K562 (cell line): ENCODE measurements around the gene RPH3AL. TPM values are rescaled to one million over a fixed set of nuclear protein-coding genes. Genes with fewer than 3 reads are reported as not detected.

Experiments
- ATAC-seq: fragments of 200-7000 bp; cut with Tn5 transposase; 3 replicates; pipeline ENCODE4 v1.9.1; 2020; ENCODE audit warnings: moderate library complexity
- BruUV-seq: library from RNA; stranded (reverse); fragments of 400-500 nt; replicated peaks from 2 replicates; lab custom pipeline; 2021; lab: Mats Ljungman, UMichigan
- CTCF ChIA-PET: fragments of 300-600 bp; formaldehyde crosslinking; extraction: SDS; loops from one replicate; lab custom pipeline; 2021; ENCODE audit warnings: low intra/inter-chr PET ratio; lab: Yijun Ruan, JAX
- POLR2A ChIA-PET: fragments of 300-600, 350-650 bp; sonication (Branson Sonifier 250); formaldehyde crosslinking; extraction: SDS; loops from one replicate; lab custom pipeline; 2021; ENCODE audit warnings: antibody characterized with exemption, inconsistent platforms; lab: Yijun Ruan, JAX
- DNase-seq, 4 experiments: peaks; one replicate each; pipeline versions ENCODE4 v3.0.0 to v3.0.0-alpha.2; 2011 to 2018; ENCODE audit warnings: low spot score in 3 of 4, mixed read lengths in 3 of 4; ENCODE audit errors: extremely low read depth in 1 of 4
- FAIRE-seq: peaks from 2 replicates; lab custom pipeline; 2011; peaks lifted over from hg19 to GRCh38; lab: Jason Lieb, UNC
- H2AFZ ChIP-seq: 2 replicates; pipeline ENCODE4 v1.6.0; 2011; ENCODE audit warnings: low read depth, low read length, control low read depth, inconsistent platforms
- H3K27ac ChIP-seq: fragments of 200-600 bp; 3 replicates; pipeline ENCODE4 v1.8.0; 2011; ENCODE audit warnings: low read depth, mild to moderate bottlenecking, control low read depth, inconsistent platforms, low read length, moderate library complexity, mixed read lengths; ENCODE audit errors: extremely low read depth
- H3K27me3 ChIP-seq, 2 experiments: fragments of 300-600 bp in 1 of 2; 2 replicates in 1 of 2; 3 replicates in 1 of 2; pipeline versions ENCODE4 v1.6.0 to v1.8.0; 2011; ENCODE audit warnings: inconsistent platforms in 2 of 2, low read length in 2 of 2, mild to moderate bottlenecking in 1 of 2, mixed read lengths in 1 of 2, moderate library complexity in 1 of 2; ENCODE audit not compliant: control insufficient read depth in 2 of 2, insufficient read depth in 2 of 2
- H3K36me3 ChIP-seq: fragments of 300-600 bp; 3 replicates; pipeline ENCODE4 v1.8.0; 2011; ENCODE audit warnings: mild to moderate bottlenecking, low read length, inconsistent platforms; ENCODE audit not compliant: control insufficient read depth, insufficient read depth
- H3K4me1 ChIP-seq, 2 experiments: fragments of 200-600 bp in 1 of 2; replicated peaks in 1 of 2; 2 replicates in 1 of 2; 3 replicates in 1 of 2; pipeline versions ENCODE4 v1.5.1 to v1.8.0; 2011; ENCODE audit warnings: inconsistent platforms in 2 of 2, low read length in 2 of 2, mild to moderate bottlenecking in 1 of 2, mixed read lengths in 1 of 2, moderate library complexity in 1 of 2; ENCODE audit not compliant: control insufficient read depth in 2 of 2, insufficient read depth in 2 of 2
- H3K4me2 ChIP-seq: 2 replicates; pipeline ENCODE4 v1.6.1; 2011; ENCODE audit warnings: low read length, control low read depth, inconsistent platforms, mixed read lengths; ENCODE audit not compliant: insufficient read depth
- H3K4me3 ChIP-seq: fragments of 200-600 bp; sonication (generic), shearing (Covaris generic); 2 replicates; pipeline ENCODE4 v1.5.1; 2016; ENCODE audit warnings: control low read depth, inconsistent platforms
- H3K79me2 ChIP-seq: fragments of 200-600 bp; 3 replicates; pipeline ENCODE4 v1.8.0; 2011; ENCODE audit warnings: low read length, inconsistent platforms; ENCODE audit not compliant: control insufficient read depth, insufficient read depth
- H3K9ac ChIP-seq, 2 experiments: 2 replicates each; pipeline versions ENCODE4 v1.6.0 to v1.6.1; 2011; ENCODE audit warnings: low read depth in 2 of 2, low read length in 2 of 2, control low read depth in 1 of 2, inconsistent platforms in 1 of 2, mild to moderate bottlenecking in 1 of 2, mixed read lengths in 1 of 2; ENCODE audit not compliant: insufficient read depth in 1 of 2
- H3K9me1 ChIP-seq: one replicate; pipeline ENCODE4 v1.6.0; 2011; ENCODE audit warnings: inconsistent platforms, mild to moderate bottlenecking, low read length, moderate library complexity; ENCODE audit not compliant: control insufficient read depth, insufficient read depth
- H3K9me3 ChIP-seq: replicated peaks from 2 replicates; pipeline ENCODE4 v1.5.1; 2011; ENCODE audit warnings: low read depth, low read length, inconsistent platforms; ENCODE audit not compliant: control insufficient read depth, insufficient read depth
- H4K20me1 ChIP-seq: replicated peaks from 2 replicates; pipeline ENCODE4 v1.6.1; 2011; ENCODE audit warnings: low read length, inconsistent platforms, mixed read lengths; ENCODE audit not compliant: control insufficient read depth, insufficient read depth
- BACH1 ChIP-seq: fragments of 200-800 bp; sonication (Bioruptor generic); IDR thresholded peaks from 2 replicates; pipeline ENCODE4 v1.6.1; 2016; ENCODE audit warnings: missing genetic modification characterization, missing compliant biosample characterization
- CREBBP ChIP-seq: IDR thresholded peaks from one replicate; pipeline ENCODE4 v1.6.1; 2012; ENCODE audit warnings: low read depth, mild to moderate bottlenecking, control low read depth, inconsistent platforms, low read length
- DMBX1 ChIP-seq: fragments of 250-450 bp; sonication (Bioruptor Pico); IDR thresholded peaks from 2 replicates; pipeline ENCODE4 v1.8.0; 2022; ENCODE audit warnings: inconsistent platforms, mild to moderate bottlenecking, moderate library complexity, borderline replicate concordance
- EWSR1 ChIP-seq: fragments of 450-650 bp; IDR thresholded peaks from 2 replicates; pipeline ENCODE4 v1.6.1; 2018; ENCODE audit warnings: borderline replicate concordance, mild to moderate bottlenecking, low read depth, moderate library complexity; ENCODE audit not compliant: partially characterized antibody
- HNRNPUL1 ChIP-seq: fragments of 200-400 bp; formaldehyde crosslinking; IDR thresholded peaks from 2 replicates; pipeline ENCODE4 v1.6.1; 2017; ENCODE audit warnings: low read length
- RBM22 ChIP-seq: fragments of 200-400 bp; formaldehyde crosslinking; IDR thresholded peaks from 2 replicates; pipeline ENCODE4 v1.6.1; 2018; ENCODE audit warnings: low read length, low read depth; ENCODE audit not compliant: poor library complexity, severe bottlenecking
- ZNF785 ChIP-seq: fragments of 250-450 bp; sonication (Bioruptor Pico); IDR thresholded peaks from 2 replicates; pipeline ENCODE4 v1.4.0; 2020; ENCODE audit warnings: mild to moderate bottlenecking
- WGBS: fragments of 100-300 bp; shearing (Covaris generic); methylation state at CpG from one replicate; pipeline ENCODE4 v1.1.6; 2016; ENCODE audit warnings: low coverage, mixed read lengths; ENCODE audit not compliant: insufficient coverage; ENCODE audit errors: missing lambda C conversion rate; 5-methylcytosine and 5-hydroxymethylcytosine counted together
- in situ Hi-C: fragments of 300-500 bp; cut with MboI; formaldehyde crosslinking; loops from 4 replicates; pipeline ENCODE4 v1.15.0; 2018; ENCODE audit warnings: inconsistent platforms, mixed read lengths
- intact Hi-C: fragments of 100-400 bp; cut with micrococcal nuclease; formaldehyde crosslinking; loops from 2 replicates; pipeline ENCODE4 v1.14.2; 2022
- polyA plus RNA-seq, 8 experiments: library from polyadenylated mRNA; depleted of rRNA in 4 of 8; stranded (reverse) in 5 of 8; unstranded in 3 of 8; fragments of >200 nt; fragmentation: Nextera tagmentation in 2 of 8; fragmentation: Illumina TruSeq in 1 of 8; extraction: Ambion mirVana in 2 of 8; extraction: Trizol in 1 of 8; gene quantifications; 2 replicates each; pipeline versions ENCODE4 v1.2.1 to v1.2.3, GENCODE V29; 2011 to 2014; ENCODE audit warnings: inconsistent platforms in 1 of 8, missing spikeins in 1 of 8
- total RNA-seq, 7 experiments: library from RNA; depleted of rRNA in 6 of 7; stranded (reverse); fragments of >200 nt in 6 of 7; fragmentation: Illumina TruSeq in 2 of 7; extraction: Trizol in 2 of 7; gene quantifications; 2 replicates each; pipeline versions ENCODE4 v1.2.1 to v1.2.3, GENCODE V29; 2011 to 2021; ENCODE audit warnings: low replicate concordance in 1 of 7
- TF ChIP-seq, protein P1 (sequence below): fragments of 250-450 bp; sonication (Bioruptor Pico); IDR thresholded peaks from 2 replicates; pipeline ENCODE4 v1.5.0; 2020; ENCODE audit warnings: mild to moderate bottlenecking, borderline replicate concordance

RPH3AL gene
- total and polyA plus RNA-seq, 9 of the 15 experiments (the other 6 are each of a cell fraction or from before 2014, with no cell fraction given), result 0.18 to 1.7 (median 0.39) TPM

GRCh38 chr17:263773-264172, 88.8 kb downstream of the RPH3AL start:
- DNase-seq, result no peak
- peaks cover 11 to 59% of the 10 kb centered on the region in 2 experiments; a peak in 3 of 5 replicates for H3K27me3 ChIP-seq
- in situ Hi-C loops (no loop called here), intact Hi-C loops (no loop called here)
- H3K4me1 ChIP-seq, result no peaks in the 10 kb centered on the region; a peak in 1 of 5 replicates
- no peak for ATAC-seq
- no peak for FAIRE-seq
- no peaks in the 10 kb centered on the region for H3K36me3 ChIP-seq
- no TSS peak for BruUV-seq
- 13% methylated on average over 24 of the region's 24 CpGs for WGBS
- no peaks in the 10 kb centered on the region for H4K20me1 ChIP-seq
- H2AFZ ChIP-seq, result no peak overlapping the region
- no peak overlapping the region for H3K4me2 ChIP-seq
- no peak overlapping the region for H3K27ac ChIP-seq
- ChIA-PET CTCF (no interaction called here), POLR2A (no interaction called here)
- H3K9me3 ChIP-seq, result no peaks in the 10 kb centered on the region
- TF ChIP-seq EWSR1 (no peak), DMBX1 (no peak), BACH1 (tag) (no peak), CREBBP (no peak)
- H3K9ac ChIP-seq, result no peak overlapping the region
- no peaks in the 10 kb centered on the region for H3K79me2 ChIP-seq
- H3K4me3 ChIP-seq, result no peak overlapping the region
- no peaks in the 10 kb centered on the region for H3K9me1 ChIP-seq

- Histone ChIP-seq H3K27me3 (peaks cover 11 to 59% of the 10 kb centered on the region in 2 experiments; a peak in 3 of 5 replicates), H3K9ac (no peak overlapping the region), H3K4me3 (no peak overlapping the region), H3K36me3 (no peaks in the 10 kb centered on the region), H4K20me1 (no peaks in the 10 kb centered on the region), H2AFZ (no peak overlapping the region), H3K4me2 (no peak overlapping the region), H3K79me2 (no peaks in the 10 kb centered on the region), H3K9me3 (no peaks in the 10 kb centered on the region), H3K4me1 (no peaks in the 10 kb centered on the region; a peak in 1 of 5 replicates), H3K27ac (no peak overlapping the region), H3K9me1 (no peaks in the 10 kb centered on the region)
- DNase-seq (no peak), ATAC-seq (no peak), FAIRE-seq (no peak)
- in situ Hi-C loops, result no loop called here
- BruUV-seq, result no TSS peak
- CTCF ChIA-PET, result no interaction called here
- intact Hi-C loops, result no loop called here
- TF ChIP-seq ZNF785 (no peak), RBM22 (no peak), HNRNPUL1 (no peak)
- TF ChIP-seq, protein P1, sequence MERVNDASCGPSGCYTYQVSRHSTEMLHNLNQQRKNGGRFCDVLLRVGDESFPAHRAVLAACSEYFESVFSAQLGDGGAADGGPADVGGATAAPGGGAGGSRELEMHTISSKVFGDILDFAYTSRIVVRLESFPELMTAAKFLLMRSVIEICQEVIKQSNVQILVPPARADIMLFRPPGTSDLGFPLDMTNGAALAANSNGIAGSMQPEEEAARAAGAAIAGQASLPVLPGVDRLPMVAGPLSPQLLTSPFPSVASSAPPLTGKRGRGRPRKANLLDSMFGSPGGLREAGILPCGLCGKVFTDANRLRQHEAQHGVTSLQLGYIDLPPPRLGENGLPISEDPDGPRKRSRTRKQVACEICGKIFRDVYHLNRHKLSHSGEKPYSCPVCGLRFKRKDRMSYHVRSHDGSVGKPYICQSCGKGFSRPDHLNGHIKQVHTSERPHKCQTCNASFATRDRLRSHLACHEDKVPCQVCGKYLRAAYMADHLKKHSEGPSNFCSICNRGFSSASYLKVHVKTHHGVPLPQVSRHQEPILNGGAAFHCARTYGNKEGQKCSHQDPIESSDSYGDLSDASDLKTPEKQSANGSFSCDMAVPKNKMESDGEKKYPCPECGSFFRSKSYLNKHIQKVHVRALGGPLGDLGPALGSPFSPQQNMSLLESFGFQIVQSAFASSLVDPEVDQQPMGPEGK (CRISPR knock-in tag), result no peak
- POLR2A ChIA-PET, result no interaction called here
- WGBS, result 5% methylated on average over 8 of the region's 18 CpGs
These were observed 89.3 kb downstream of the RPH3AL start for GRCh38 chr17:263271-263670.
